PC-3 (cell line): ENCODE data around the gene P2RY14.

Experiments used
- EZH2 ChIP-seq: fragments of 300-600 bp; sonication (generic); IDR thresholded peaks from one replicate; pipeline ENCODE4 v1.6.1; 2017; ENCODE audit warnings: antibody characterized with exemption, mild to moderate bottlenecking, low read length; ENCODE audit not compliant: unreplicated experiment
- TF ChIP-seq, protein P1 (sequence below): fragments of 300-600 bp; sonication (generic); conservative IDR thresholded peaks from 2 replicates; pipeline ENCODE4 v1.5.1; 2017; ENCODE audit warnings: antibody characterized with exemption, low read depth, mild to moderate bottlenecking, low read length

GRCh38 chr3:151225040-151225975 lies 53.0 kb downstream of the P2RY14 start:
- TF ChIP-seq, protein P1, sequence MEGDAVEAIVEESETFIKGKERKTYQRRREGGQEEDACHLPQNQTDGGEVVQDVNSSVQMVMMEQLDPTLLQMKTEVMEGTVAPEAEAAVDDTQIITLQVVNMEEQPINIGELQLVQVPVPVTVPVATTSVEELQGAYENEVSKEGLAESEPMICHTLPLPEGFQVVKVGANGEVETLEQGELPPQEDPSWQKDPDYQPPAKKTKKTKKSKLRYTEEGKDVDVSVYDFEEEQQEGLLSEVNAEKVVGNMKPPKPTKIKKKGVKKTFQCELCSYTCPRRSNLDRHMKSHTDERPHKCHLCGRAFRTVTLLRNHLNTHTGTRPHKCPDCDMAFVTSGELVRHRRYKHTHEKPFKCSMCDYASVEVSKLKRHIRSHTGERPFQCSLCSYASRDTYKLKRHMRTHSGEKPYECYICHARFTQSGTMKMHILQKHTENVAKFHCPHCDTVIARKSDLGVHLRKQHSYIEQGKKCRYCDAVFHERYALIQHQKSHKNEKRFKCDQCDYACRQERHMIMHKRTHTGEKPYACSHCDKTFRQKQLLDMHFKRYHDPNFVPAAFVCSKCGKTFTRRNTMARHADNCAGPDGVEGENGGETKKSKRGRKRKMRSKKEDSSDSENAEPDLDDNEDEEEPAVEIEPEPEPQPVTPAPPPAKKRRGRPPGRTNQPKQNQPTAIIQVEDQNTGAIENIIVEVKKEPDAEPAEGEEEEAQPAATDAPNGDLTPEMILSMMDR: no peak
- TF ChIP-seq EZH2: no peak
